ENCODE results near the gene AUTS2. TPM values are rescaled to one million over a fixed set of nuclear protein-coding genes. Genes with fewer than 3 reads are reported as not detected.

AUTS2 gene
- total and polyA plus RNA-seq, 2 experiments from 2014 or later, result 32.0 to 91.0 TPM

GRCh38 chr7:70520611-70521010 lies 922.3 kb downstream of the AUTS2 start:
- no peaks in the 10 kb centered on the region for H3K9me3 Mint-ChIP-seq

More at GRCh38 chr7:70520611-70521010, 922.3 kb downstream of the AUTS2 start:
- DNase-seq (ENCODE audit: low spot score), result no peak
- Mint-ChIP-seq H3K36me3 (ENCODE audit: low read depth) (no peaks in the 10 kb centered on the region), H3K27me3 (ENCODE audit: insufficient read depth, low read depth, poor library complexity) (no peaks in the 10 kb centered on the region), H3K27ac (no peak overlapping the region), H3K4me3 (no peak overlapping the region), H3K4me1 (peaks cover 4% of the 10 kb centered on the region; the same call in 1 of the 3 replicates)
- no peak overlapping the region for H3K4me2 ChIP-seq
- H3K36me3 ChIP-seq (ENCODE audit: insufficient read depth), result no peaks in the 10 kb centered on the region
- no peaks in the 10 kb centered on the region for H4K20me1 ChIP-seq (replicated peaks; ENCODE audit: insufficient read depth)
- TF ChIP-seq ETS1 (IDR thresholded peaks at IDR 0.05) (no peak), ZNF114 (CRISPR knock-in tag; IDR thresholded peaks at IDR 0.05) (no peak), JUNB (IDR thresholded peaks at IDR 0.05; ENCODE audit: unreplicated experiment) (no peak), CTCF (conservative IDR thresholded peaks at IDR 0.05; ENCODE audit: low read depth in 2 of 2) (no peak), NANOG (IDR thresholded peaks at IDR 0.05; ENCODE audit: borderline replicate concordance) (no peak), EZH2 (IDR thresholded peaks at IDR 0.05; ENCODE audit: low read depth, unreplicated experiment) (no peak), STAT1 (IDR thresholded peaks at IDR 0.05; ENCODE audit: unreplicated experiment) (no peak), CREB1 (CRISPR knock-in tag; IDR thresholded peaks at IDR 0.05; ENCODE audit: low read depth) (no peak), POLR2AphosphoS5 (IDR thresholded peaks at IDR 0.05; ENCODE audit: low read depth) (no peak), ZNF462 (CRISPR knock-in tag; IDR thresholded peaks at IDR 0.05) (no peak), ZNF331 (CRISPR knock-in tag; IDR thresholded peaks at IDR 0.05; ENCODE audit: low read depth) (no peak), REST (IDR thresholded peaks at IDR 0.05; ENCODE audit: unreplicated experiment) (no peak), EZH2phosphoT487 (IDR thresholded peaks at IDR 0.05; ENCODE audit: unreplicated experiment) (no peak)
- H3K4me3 ChIP-seq, result no peak overlapping the region
- peaks cover 3% of the 10 kb centered on the region; the same call in 1 of the 2 replicates for H3K9me2 ChIP-seq (ENCODE audit: insufficient read depth)
- H3K27me3 ChIP-seq (ENCODE audit: insufficient read depth), result no peaks in the 10 kb centered on the region
- no peaks in the 10 kb centered on the region for H3K79me2 ChIP-seq (replicated peaks; ENCODE audit: insufficient read depth)
- H2AFZ ChIP-seq, result no peak overlapping the region
- H3F3A ChIP-seq (replicated peaks; ENCODE audit: low read depth), result no peaks in the 10 kb centered on the region
- no peak for ATAC-seq
- H3K27ac ChIP-seq (ENCODE audit: low read depth), result no peak overlapping the region
- no peaks in the 10 kb centered on the region for H3K4me1 ChIP-seq (ENCODE audit: insufficient read depth)

All from GM23338 (cell line).